GM12873 (cell line): ENCODE measurements around the gene MRPL58.

Experiments used
- CTCF ChIP-seq: IDR thresholded peaks from 2 replicates; pipeline ENCODE4 v1.5.1; 2012; ENCODE audit warnings: low read depth, mild to moderate bottlenecking, moderate library complexity, low read length, control low read depth; ENCODE audit not compliant: insufficient read depth; ENCODE audit errors: missing control alignments

MRPL58 gene

GRCh38 chr17:75004371-75004770 lies 8.1 kb upstream of the MRPL58 start:
- no peak for TF ChIP-seq CTCF

- TF ChIP-seq CTCF = no peak
Measured at GRCh38 chr17:75005291-75005690, 7.2 kb upstream of the MRPL58 start.

GRCh38 chr17:75006653-75007052 lies 5.8 kb upstream of the MRPL58 start:
- no peak for TF ChIP-seq CTCF

GRCh38 chr17:75008373-75008772 lies 4.1 kb upstream of the MRPL58 start:
- no peak for TF ChIP-seq CTCF

GRCh38 chr17:75009139-75009724 lies 3.2 kb upstream of the MRPL58 start:
- no peak for TF ChIP-seq CTCF

- TF ChIP-seq CTCF = no peak
Measured at GRCh38 chr17:75010683-75011400, 1.6 kb upstream of the MRPL58 start.

- no peak for TF ChIP-seq CTCF
Measured at GRCh38 chr17:75011401-75012095, 922 bp upstream of the MRPL58 start.
